T-helper 2 cell (primary cell): Measurements from ENCODE around the gene CSTF3.
A peak's percentile ranks its signal among the peaks of the same experiment; 100 is the strongest.
"Not testable (repeated sequence)": the region's sequence is repeated elsewhere in the genome, so short reads cannot be mapped to it uniquely, and the experiment has no call there.

Source experiments
- DNase-seq, 5 experiments: peaks; one replicate each; pipeline versions ENCODE4 v3.0.0 to v3.0.0-alpha.2; 2012 to 2022

The CSTF3 gene

GRCh38 chr11:33072465-33072864, 88.8 kb downstream of the CSTF3 start:
- no peak for DNase-seq

GRCh38 chr11:33068611-33069340, 92.5 kb downstream of the CSTF3 start:
- DNase-seq = no peak

- no peak for DNase-seq
Measured at GRCh38 chr11:33067294-33067693, 94.0 kb downstream of the CSTF3 start.

GRCh38 chr11:33065445-33066178, 95.7 kb downstream of the CSTF3 start:
- peak; percentile 32 to 79 (median 55) for DNase-seq

GRCh38 chr11:33064866-33065265, 96.4 kb downstream of the CSTF3 start:
- no peak for DNase-seq

- DNase-seq = no peak
Measured at GRCh38 chr11:33064033-33064825, 97.1 kb downstream of the CSTF3 start.

- peak in 1 of 5 experiments; percentile 82 for DNase-seq
Measured at GRCh38 chr11:33063326-33063881, 97.9 kb downstream of the CSTF3 start.

GRCh38 chr11:33062137-33062536, 99.1 kb downstream of the CSTF3 start:
- no peak for DNase-seq

GRCh38 chr11:33060271-33060670, 101.0 kb downstream of the CSTF3 start:
- DNase-seq = no peak

- no peak for DNase-seq
Measured at GRCh38 chr11:33059331-33060007, 101.8 kb downstream of the CSTF3 start.

GRCh38 chr11:33057284-33057683, 104.0 kb downstream of the CSTF3 start:
- DNase-seq = no peak

GRCh38 chr11:33055375-33055774, 105.9 kb downstream of the CSTF3 start:
- no peak for DNase-seq

- DNase-seq = no peak
Measured at GRCh38 chr11:33052231-33052630, 109.0 kb downstream of the CSTF3 start.

GRCh38 chr11:33049565-33050408, 111.5 kb downstream of the CSTF3 start:
- not testable (repeated sequence) for DNase-seq

GRCh38 chr11:33048701-33049100, 112.6 kb downstream of the CSTF3 start:
- DNase-seq = not testable (repeated sequence)

GRCh38 chr11:33045551-33046255, 115.6 kb downstream of the CSTF3 start:
- no peak for DNase-seq

- DNase-seq = no peak
Measured at GRCh38 chr11:33044285-33044756, 117.0 kb downstream of the CSTF3 start.

- peak in 1 of 5 experiments; percentile 81 for DNase-seq
Measured at GRCh38 chr11:33043221-33043830, 118.0 kb downstream of the CSTF3 start.

GRCh38 chr11:33040862-33041453, 120.3 kb downstream of the CSTF3 start:
- no peak for DNase-seq
